Heart left ventricle (tissue), 13 donors: ENCODE data around the gene COPG2.

Experiments
- CTCF ChIP-seq, 12 donors: fragments of 200-600 bp; sonication (generic) in 4 of 12; IDR thresholded peaks; one replicate each; pipeline versions ENCODE4 v1.5.0 to v1.8.0; 2018 to 2022; ENCODE audit warnings: antibody characterized with exemption in 12 of 12, mild to moderate bottlenecking in 5 of 12
- POLR2A ChIP-seq, 2 donors: fragments of 450-650 bp; IDR thresholded peaks; one replicate each; pipeline ENCODE4 v1.6.1; 2017; ENCODE audit warnings: antibody characterized with exemption in 2 of 2, mild to moderate bottlenecking in 2 of 2, moderate library complexity in 2 of 2
- donor health status: ischemic (EF 13 %, LVEDD 7.1; RV severe dilation, severe dysfunction).
- donor health status: DM: no; HTN: yes; CAD: no.
- donor health status: DM: no; HTN: no; CAD: no.
- donor health status: ischemic (EF 25% LVEDD 6.9; RV normal size, moderate dysfunction).
- donor health status: ischemic (EF 25% LVEDD 5.7; RV mildly dilated, moderate dysfunction).
- donor health status: ischemic (EF 35%, LVEDD 5.7; RV mildly dilated, moderate dysfunction).
- donor health status: nonischemic (EF 11% LVEDD 7.7; RV severe dilation, severe dysfunction).
- donor health status: DM: yes; HTN: yes; CAD: no.
- donor health status: PGD.
- donor health status: ischemic (EF 29% LVEDD 5.4; RV normal size, mild dysfunction).
- donor health status: nonischemic (EF 23%, LVEDD 6.1; RV moderate dilation, normal function).

- TF ChIP-seq CTCF (IDR thresholded peaks at IDR 0.05) (no peak), POLR2A (IDR thresholded peaks at IDR 0.05) (no peak)
Observed at GRCh38 chr7:130655286-130655685, 13.3 kb downstream of the COPG2 start.
